Mesenchymal stem cell (in vitro differentiated cells and primary cell): ENCODE data around the gene CHL1.

Experiments used
- DNase-seq: peaks from one replicate; pipeline ENCODE4 v3.0.0-alpha.2; 2013
- H2AFZ ChIP-seq: one replicate; pipeline ENCODE4 v1.6.1; 2013; ENCODE audit warnings: low read depth, mild to moderate bottlenecking, control low read depth, inconsistent platforms, low read length, moderate library complexity
- H2AK5ac ChIP-seq: 2 replicates; pipeline ENCODE4 v1.6.1; 2013; ENCODE audit warnings: low read length, moderate library complexity, mild to moderate bottlenecking, inconsistent platforms; ENCODE audit not compliant: severe bottlenecking
- H2BK120ac ChIP-seq: one replicate; pipeline ENCODE4 v1.6.1; 2013; ENCODE audit warnings: low read depth, mild to moderate bottlenecking, inconsistent platforms, low read length, moderate library complexity
- H2BK12ac ChIP-seq, 2 experiments: one replicate each; pipeline ENCODE4 v1.6.1; 2013; ENCODE audit warnings: inconsistent platforms in 2 of 2, low read length in 2 of 2, mild to moderate bottlenecking in 2 of 2, moderate library complexity in 2 of 2, control low read depth in 1 of 2
- H2BK15ac ChIP-seq: one replicate; pipeline ENCODE4 v1.6.1; 2013; ENCODE audit warnings: mild to moderate bottlenecking, low read depth, inconsistent platforms; ENCODE audit not compliant: poor library complexity, severe bottlenecking
- H2BK5ac ChIP-seq: 2 replicates; pipeline ENCODE4 v1.6.1; 2013; ENCODE audit warnings: low read depth, mild to moderate bottlenecking, low read length, control low read depth, inconsistent platforms; ENCODE audit not compliant: poor library complexity, severe bottlenecking
- H3K14ac ChIP-seq, 2 experiments: one replicate each; pipeline ENCODE4 v1.6.1; 2013; ENCODE audit warnings: inconsistent platforms in 2 of 2, low read length in 2 of 2, control low read depth in 1 of 2, mild to moderate bottlenecking in 1 of 2, moderate library complexity in 1 of 2
- H3K18ac ChIP-seq, 2 experiments: one replicate each; pipeline ENCODE4 v1.6.1; 2013; ENCODE audit warnings: inconsistent platforms in 2 of 2, low read length in 2 of 2, control low read depth in 1 of 2, low read depth in 1 of 2, mild to moderate bottlenecking in 1 of 2
- H3K23ac ChIP-seq, 2 experiments: one replicate each; pipeline ENCODE4 v1.6.1; 2013; ENCODE audit warnings: inconsistent platforms in 2 of 2, low read length in 2 of 2, mild to moderate bottlenecking in 2 of 2, moderate library complexity in 2 of 2, control low read depth in 1 of 2
- H3K27ac ChIP-seq: 2 replicates; pipeline ENCODE4 v1.5.1; 2013; ENCODE audit warnings: mild to moderate bottlenecking, moderate library complexity, low read length, control low read depth, inconsistent platforms; ENCODE audit not compliant: poor library complexity, severe bottlenecking
- H3K27me3 ChIP-seq, 2 experiments: 2 replicates each; pipeline versions ENCODE4 v1.6.1 to v1.7.0; 2013; ENCODE audit warnings: low read length in 2 of 2, mild to moderate bottlenecking in 2 of 2, moderate library complexity in 2 of 2, control low read depth in 1 of 2, inconsistent platforms in 1 of 2; ENCODE audit not compliant: control insufficient read depth in 1 of 2, insufficient read depth in 1 of 2
- H3K36me3 ChIP-seq, 2 experiments: 2 replicates each; pipeline versions ENCODE4 v1.6.1 to v1.7.0; 2013; ENCODE audit warnings: low read length in 2 of 2, control low read depth in 1 of 2, inconsistent platforms in 1 of 2, low read depth in 1 of 2, mild to moderate bottlenecking in 1 of 2; ENCODE audit not compliant: insufficient read depth in 2 of 2, control insufficient read depth in 1 of 2
- H3K4ac ChIP-seq, 2 experiments: one replicate each; pipeline ENCODE4 v1.6.1; 2013; ENCODE audit warnings: inconsistent platforms in 2 of 2, low read length in 2 of 2, mild to moderate bottlenecking in 2 of 2, moderate library complexity in 2 of 2, control low read depth in 1 of 2, low read depth in 1 of 2
- H3K4me1 ChIP-seq: 2 replicates; pipeline ENCODE4 v1.6.1; 2013; ENCODE audit warnings: low read depth, low read length, control low read depth; ENCODE audit not compliant: control insufficient read depth, insufficient read depth
- H3K4me2 ChIP-seq: 2 replicates; pipeline ENCODE4 v1.6.1; 2013; ENCODE audit warnings: low read length, mild to moderate bottlenecking, inconsistent platforms; ENCODE audit not compliant: poor library complexity, severe bottlenecking
- H3K4me3 ChIP-seq, 2 experiments: 2 replicates each; pipeline versions ENCODE4 v1.5.1 to v1.7.0; 2013; ENCODE audit warnings: low read length in 2 of 2, mild to moderate bottlenecking in 2 of 2, control low read depth in 1 of 2, low read depth in 1 of 2; ENCODE audit not compliant: insufficient read depth in 1 of 2
- H3K79me1 ChIP-seq: replicated peaks from 2 replicates; pipeline ENCODE4 v1.6.1; 2013; ENCODE audit warnings: mild to moderate bottlenecking, control low read depth, low read length, inconsistent platforms; ENCODE audit not compliant: poor library complexity, severe bottlenecking
- H3K9ac ChIP-seq: 2 replicates; pipeline ENCODE4 v1.7.0; 2013; ENCODE audit warnings: mild to moderate bottlenecking, low read length, moderate library complexity
- H3K9me3 ChIP-seq: 2 replicates; pipeline ENCODE4 v1.7.0; 2013; ENCODE audit warnings: mild to moderate bottlenecking, low read length; ENCODE audit not compliant: control insufficient read depth
- H4K8ac ChIP-seq: one replicate; pipeline ENCODE4 v1.6.1; 2013; ENCODE audit warnings: inconsistent platforms, mild to moderate bottlenecking, low read length, moderate library complexity
- H4K91ac ChIP-seq: one replicate; pipeline ENCODE4 v1.6.1; 2013; ENCODE audit warnings: mild to moderate bottlenecking, low read length, inconsistent platforms
- WGBS: methylation state at CpG from one replicate; pipeline ENCODE4 v1.1.7; 2013; ENCODE audit warnings: mixed read lengths; 5-methylcytosine and 5-hydroxymethylcytosine counted together

CHL1 gene

DNA sequence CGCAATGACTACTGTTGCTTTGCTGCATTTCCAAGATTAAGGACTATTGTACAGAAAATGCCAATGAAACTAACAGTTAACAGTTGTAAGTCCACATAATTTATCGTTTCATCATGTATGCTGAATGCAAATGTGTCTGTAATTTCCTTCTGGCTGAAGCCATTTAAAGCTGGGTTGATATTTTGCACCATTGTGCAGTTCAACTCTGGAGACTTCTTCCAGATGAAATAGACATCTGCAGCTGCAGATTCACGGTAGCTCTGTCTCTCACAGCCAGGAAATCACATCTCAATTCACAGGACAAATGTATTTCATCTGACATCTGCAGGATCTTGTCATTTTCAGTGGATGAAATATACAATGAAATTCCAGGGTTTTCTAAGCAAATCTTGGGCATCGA is 145.4 kb downstream of the CHL1 start:
- H3K27ac ChIP-seq = no peak overlapping the region
- H3K9ac ChIP-seq = no peak overlapping the region
- no peak for DNase-seq
- H3K14ac ChIP-seq = no peak overlapping the region
- H3K23ac ChIP-seq = no peak overlapping the region
- H2AFZ ChIP-seq = no peak overlapping the region
- no peak overlapping the region for H2BK120ac ChIP-seq
- H3K4me2 ChIP-seq = no peak overlapping the region
- no peak overlapping the region for H2BK12ac ChIP-seq
- no peaks in the 10 kb centered on the region for H3K9me3 ChIP-seq
- no peak overlapping the region for H2BK5ac ChIP-seq
- no peak overlapping the region for H2BK15ac ChIP-seq
- H3K18ac ChIP-seq = no peak overlapping the region
- H3K4ac ChIP-seq = no peak overlapping the region
- no peaks in the 10 kb centered on the region for H3K79me1 ChIP-seq
- H3K4me3 ChIP-seq = no peak overlapping the region
- H3K4me1 ChIP-seq = no peaks in the 10 kb centered on the region
- no peaks in the 10 kb centered on the region for H3K36me3 ChIP-seq
- no peaks in the 10 kb centered on the region for H3K27me3 ChIP-seq
- no peak overlapping the region for H2AK5ac ChIP-seq
- 77% methylated on average over 4 of the region's 4 CpGs for WGBS
- H4K8ac ChIP-seq = no peak overlapping the region
- H4K91ac ChIP-seq = no peak overlapping the region

DNA sequence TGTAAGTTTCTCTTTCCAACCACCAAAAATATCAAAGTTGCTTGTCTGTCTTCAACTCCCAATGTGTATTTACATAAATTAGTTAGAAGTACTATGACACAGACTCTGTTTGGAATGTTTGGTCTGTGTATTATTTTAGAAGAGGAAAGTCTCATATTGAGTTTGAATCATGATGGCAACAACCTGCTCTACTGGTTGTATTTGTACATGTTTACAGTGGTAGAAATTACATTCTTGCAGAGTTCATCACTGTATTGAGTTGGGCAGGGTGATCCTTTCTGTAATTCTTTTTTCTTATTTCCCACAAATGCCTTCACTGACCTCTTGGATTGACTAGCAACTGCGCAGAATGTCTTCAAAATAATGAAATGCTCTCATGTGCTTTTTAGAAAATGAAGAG is 149.6 kb downstream of the CHL1 start:
- no peak overlapping the region for H3K9ac ChIP-seq
- no peak overlapping the region for H2AK5ac ChIP-seq
- no peaks in the 10 kb centered on the region for H3K36me3 ChIP-seq
- H2BK15ac ChIP-seq = no peak overlapping the region
- H2BK5ac ChIP-seq = no peak overlapping the region
- H3K18ac ChIP-seq = no peak overlapping the region
- H3K27ac ChIP-seq = no peak overlapping the region
- H3K4ac ChIP-seq = no peak overlapping the region
- no peak overlapping the region for H2BK12ac ChIP-seq
- H4K8ac ChIP-seq = no peak overlapping the region
- H2AFZ ChIP-seq = no peak overlapping the region
- no peak overlapping the region for H3K23ac ChIP-seq
- H4K91ac ChIP-seq = no peak overlapping the region
- no peak for DNase-seq
- WGBS = 95% methylated on average over 1 of the region's 1 CpG
- H3K9me3 ChIP-seq = no peaks in the 10 kb centered on the region
- H2BK120ac ChIP-seq = no peak overlapping the region
- no peak overlapping the region for H3K4me2 ChIP-seq
- no peak overlapping the region for H3K14ac ChIP-seq
- no peaks in the 10 kb centered on the region for H3K27me3 ChIP-seq
- H3K4me1 ChIP-seq = no peaks in the 10 kb centered on the region
- H3K4me3 ChIP-seq = no peak overlapping the region
- H3K79me1 ChIP-seq = no peaks in the 10 kb centered on the region

GRCh38 chr3:347581-347980 is 151.0 kb downstream of the CHL1 start:
- no peak for DNase-seq
- Histone ChIP-seq H3K4me1 (no peaks in the 10 kb centered on the region), H2AK5ac (no peak overlapping the region), H4K8ac (no peak overlapping the region), H2AFZ (no peak overlapping the region), H3K79me1 (no peaks in the 10 kb centered on the region), H3K9me3 (no peaks in the 10 kb centered on the region), H2BK12ac (no peak overlapping the region), H3K4ac (no peak overlapping the region), H3K18ac (no peak overlapping the region), H3K4me2 (no peak overlapping the region), H3K36me3 (no peaks in the 10 kb centered on the region), H2BK15ac (no peak overlapping the region), H3K4me3 (no peak overlapping the region), H2BK120ac (no peak overlapping the region), H3K9ac (no peak overlapping the region), H2BK5ac (no peak overlapping the region), H4K91ac (no peak overlapping the region), H3K14ac (no peak overlapping the region), H3K27me3 (no peaks in the 10 kb centered on the region), H3K27ac (no peak overlapping the region), H3K23ac (no peak overlapping the region)
- 79% methylated on average over 1 of the region's 3 CpGs for WGBS

GRCh38 chr3:350871-351371 is 154.4 kb downstream of the CHL1 start:
- WGBS = 77% methylated on average over 3 of the region's 4 CpGs
- H2BK5ac ChIP-seq = no peak overlapping the region
- no peak for DNase-seq
- H2BK12ac ChIP-seq = no peak overlapping the region
- no peaks in the 10 kb centered on the region for H3K36me3 ChIP-seq
- H2AFZ ChIP-seq = no peak overlapping the region
- H3K23ac ChIP-seq = no peak overlapping the region
- H2AK5ac ChIP-seq = no peak overlapping the region
- H2BK15ac ChIP-seq = no peak overlapping the region
- no peaks in the 10 kb centered on the region for H3K4me1 ChIP-seq
- H3K9me3 ChIP-seq = no peaks in the 10 kb centered on the region
- H3K27ac ChIP-seq = no peak overlapping the region
- H3K4ac ChIP-seq = no peak overlapping the region
- no peak overlapping the region for H3K18ac ChIP-seq
- H3K27me3 ChIP-seq = no peaks in the 10 kb centered on the region
- H4K8ac ChIP-seq = no peak overlapping the region
- H3K14ac ChIP-seq = no peak overlapping the region
- H4K91ac ChIP-seq = no peak overlapping the region
- no peak overlapping the region for H3K4me2 ChIP-seq
- H3K79me1 ChIP-seq = no peaks in the 10 kb centered on the region
- no peak overlapping the region for H3K4me3 ChIP-seq
- no peak overlapping the region for H2BK120ac ChIP-seq
- H3K9ac ChIP-seq = no peak overlapping the region
